Vagina (tissue), 2 donors: Measurements from ENCODE around the gene HAO1. TPM values are rescaled to one million over a fixed set of nuclear protein-coding genes. Genes with fewer than 3 reads are reported as not detected.

Experiments
- DNase-seq, 2 donors: peaks; one replicate each; pipeline ENCODE4 v3.0.0-alpha.2; 2017; ENCODE audit errors: extremely low spot score in 2 of 2
- H3K27ac ChIP-seq: fragments of 200-600 bp; sonication (generic); one replicate; pipeline ENCODE4 v1.5.1; 2019
- H3K27me3 ChIP-seq: fragments of 200-600 bp; sonication (generic); one replicate; pipeline ENCODE4 v1.5.1; 2019
- H3K36me3 ChIP-seq, 2 donors: fragments of 200-600 bp; sonication (generic); one replicate each; pipeline ENCODE4 v1.5.1; 2017 to 2019
- H3K4me1 ChIP-seq: fragments of 200-600 bp; sonication (generic); one replicate; pipeline ENCODE4 v1.5.1; 2019
- H3K4me3 ChIP-seq, 2 donors: fragments of 200-600 bp; sonication (generic); 1 replicate in 1 of 2; 2 replicates in 1 of 2; pipeline ENCODE4 v1.5.1; 2016 to 2019
- H3K9me3 ChIP-seq: fragments of 200-600 bp; sonication (generic); one replicate; pipeline ENCODE4 v1.5.1; 2019
- CTCF ChIP-seq, 3 experiments: fragments of 450-650 bp in 2 of 3; fragments of 200-600 bp in 1 of 3; sonication (generic) in 1 of 3; IDR thresholded peaks; one replicate each; pipeline ENCODE4 v1.5.1; 2017 to 2019; ENCODE audit warnings: antibody characterized with exemption in 3 of 3, mild to moderate bottlenecking in 2 of 3, moderate library complexity in 2 of 3
- POLR2A ChIP-seq, 2 donors: fragments of 450-650 bp; IDR thresholded peaks; one replicate each; pipeline ENCODE4 v1.6.1; 2017; ENCODE audit warnings: antibody characterized with exemption in 2 of 2, mild to moderate bottlenecking in 2 of 2, moderate library complexity in 2 of 2
- POLR2AphosphoS5 ChIP-seq, 2 donors: sonication (generic); formaldehyde crosslinking; IDR thresholded peaks; one replicate each; pipeline ENCODE4 v1.9.0; 2017; ENCODE audit warnings: antibody characterized with exemption in 2 of 2, mild to moderate bottlenecking in 2 of 2, low read depth in 1 of 2; ENCODE audit not compliant: insufficient read depth in 1 of 2
- intact Hi-C: fragments of 100-400 bp; cut with DNase I; formaldehyde crosslinking; loops from one replicate; pipeline ENCODE4 v1.15.1; 2023
- total RNA-seq: library from RNA; depleted of rRNA; stranded (reverse); fragments of >200 nt; gene quantifications from one replicate; pipeline ENCODE4 v1.2.3, GENCODE V29; 2016

The HAO1 gene
- total RNA-seq, 1 donor from 2014 or later = not detected

- intact Hi-C loops = no loop called here
- Histone ChIP-seq H3K36me3 (no peaks in the 10 kb centered on the region), H3K4me3 (no peak overlapping the region), H3K27me3 (no peaks in the 10 kb centered on the region), H3K27ac (no peak overlapping the region), H3K9me3 (no peaks in the 10 kb centered on the region), H3K4me1 (no peaks in the 10 kb centered on the region)
- DNase-seq = no peak
- TF ChIP-seq POLR2AphosphoS5 (IDR thresholded peaks at IDR 0.05; ENCODE audit: insufficient read depth in 1 of 2, low read depth in 1 of 2) = no peak
Measured at GRCh38 chr20:7950387-7950786, 10.1 kb upstream of the HAO1 start.

GRCh38 chr20:7943891-7944290 is 3.6 kb upstream of the HAO1 start:
- intact Hi-C loops = no loop called here
- TF ChIP-seq CTCF (IDR thresholded peaks at IDR 0.05) = no peak
- no peak for TF ChIP-seq POLR2AphosphoS5 (IDR thresholded peaks at IDR 0.05; ENCODE audit: insufficient read depth in 1 of 2, low read depth in 1 of 2)
- TF ChIP-seq POLR2A (IDR thresholded peaks at IDR 0.05) = no peak
- Histone ChIP-seq H3K4me3 (no peak overlapping the region), H3K4me1 (no peaks in the 10 kb centered on the region), H3K36me3 (no peaks in the 10 kb centered on the region), H3K27ac (no peak overlapping the region), H3K27me3 (no peaks in the 10 kb centered on the region), H3K9me3 (no peaks in the 10 kb centered on the region)
- DNase-seq = no peak

GRCh38 chr20:7939663-7940062 is 595 bp downstream of the HAO1 start:
- Histone ChIP-seq H3K4me3 (no peak overlapping the region), H3K27me3 (no peaks in the 10 kb centered on the region), H3K36me3 (no peaks in the 10 kb centered on the region), H3K27ac (no peak overlapping the region), H3K4me1 (no peaks in the 10 kb centered on the region), H3K9me3 (no peaks in the 10 kb centered on the region)
- TF ChIP-seq POLR2AphosphoS5 (IDR thresholded peaks at IDR 0.05; ENCODE audit: insufficient read depth in 1 of 2, low read depth in 1 of 2) (no peak), POLR2A (IDR thresholded peaks at IDR 0.05) (no peak), CTCF (IDR thresholded peaks at IDR 0.05) (no peak)
- intact Hi-C loops = no loop called here
- no peak for DNase-seq

DNA sequence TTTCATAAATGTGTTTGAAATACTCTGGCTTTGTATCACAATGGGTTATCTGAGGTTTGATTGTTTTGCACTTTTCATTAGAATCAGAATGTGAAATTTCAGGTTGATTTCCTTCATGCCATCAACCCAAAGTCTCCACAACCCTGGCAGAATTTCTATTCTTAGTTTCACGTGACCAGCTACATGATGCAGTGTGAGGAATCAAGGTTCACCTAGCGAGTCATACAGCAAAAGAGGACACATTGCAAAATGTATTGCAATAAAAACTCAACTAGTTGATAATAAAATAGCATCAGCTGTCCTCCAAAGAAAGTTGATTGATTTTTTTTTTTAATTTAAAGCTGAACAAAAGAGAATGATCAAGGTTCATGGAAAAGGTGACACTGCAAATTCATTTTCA is 2.2 kb downstream of the HAO1 start:
- Histone ChIP-seq H3K36me3 (no peaks in the 10 kb centered on the region), H3K27ac (no peak overlapping the region), H3K4me3 (no peak overlapping the region), H3K9me3 (no peaks in the 10 kb centered on the region), H3K27me3 (no peaks in the 10 kb centered on the region), H3K4me1 (no peaks in the 10 kb centered on the region)
- TF ChIP-seq POLR2A (IDR thresholded peaks at IDR 0.05) (no peak), CTCF (IDR thresholded peaks at IDR 0.05) (no peak), POLR2AphosphoS5 (IDR thresholded peaks at IDR 0.05; ENCODE audit: insufficient read depth in 1 of 2, low read depth in 1 of 2) (no peak)
- no peak for DNase-seq
- intact Hi-C loops = no loop called here

DNA sequence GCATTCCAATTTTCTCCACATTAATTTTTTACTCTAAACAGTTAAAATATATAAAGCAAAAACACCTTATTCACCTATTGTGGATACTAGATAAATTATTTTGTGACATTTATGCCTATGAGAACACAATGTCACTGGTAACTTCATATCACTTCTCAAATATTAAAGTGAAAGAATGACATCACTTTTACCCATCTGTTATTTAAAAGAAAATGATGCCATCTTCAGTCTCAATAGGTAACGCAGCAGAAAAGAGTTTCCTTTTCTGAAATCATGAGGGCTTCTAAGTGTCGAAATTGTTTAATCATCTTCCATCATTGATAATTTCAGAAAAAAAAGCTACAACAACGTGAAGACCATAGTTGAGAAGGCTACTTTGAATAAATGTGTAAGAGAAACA is 2.9 kb downstream of the HAO1 start:
- DNase-seq = no peak

More for the DNA sequence above, 2.9 kb downstream of the HAO1 start:
- Histone ChIP-seq H3K4me3 (no peak overlapping the region), H3K27ac (no peak overlapping the region), H3K36me3 (no peaks in the 10 kb centered on the region), H3K9me3 (no peaks in the 10 kb centered on the region), H3K27me3 (no peaks in the 10 kb centered on the region), H3K4me1 (no peaks in the 10 kb centered on the region)
- TF ChIP-seq CTCF (IDR thresholded peaks at IDR 0.05) = no peak
- no peak for TF ChIP-seq POLR2A (IDR thresholded peaks at IDR 0.05)
- TF ChIP-seq POLR2AphosphoS5 (IDR thresholded peaks at IDR 0.05; ENCODE audit: insufficient read depth in 1 of 2, low read depth in 1 of 2) = no peak
- intact Hi-C loops = no loop called here
